ENCODE measurements around the gene TSHZ2.

GRCh38 chr20:53052380-53052779 is 80.2 kb downstream of the TSHZ2 start:
- TF ChIP-seq CTCF (IDR thresholded peaks at IDR 0.05 in 4 of 5, conservative IDR thresholded peaks at IDR 0.05 in 1 of 5) (no peak), POLR2A (IDR thresholded peaks at IDR 0.05) (no peak)
